GM18861 (cell line): ENCODE measurements around the gene C5orf15.
"Not testable (repeated sequence)": the region's sequence is repeated elsewhere in the genome, so short reads cannot be mapped to it uniquely, and the experiment has no call there.

Source experiments
- ATAC-seq: cut with Tn5 transposase; IDR thresholded peaks from one replicate; pipeline ENCODE4 v1.9.1; 2021; ENCODE audit not compliant: unreplicated experiment

C5orf15 gene

GRCh38 chr5:133994297-133994989 lies 26.0 kb upstream of the C5orf15 start:
- no peak for ATAC-seq

DNA sequence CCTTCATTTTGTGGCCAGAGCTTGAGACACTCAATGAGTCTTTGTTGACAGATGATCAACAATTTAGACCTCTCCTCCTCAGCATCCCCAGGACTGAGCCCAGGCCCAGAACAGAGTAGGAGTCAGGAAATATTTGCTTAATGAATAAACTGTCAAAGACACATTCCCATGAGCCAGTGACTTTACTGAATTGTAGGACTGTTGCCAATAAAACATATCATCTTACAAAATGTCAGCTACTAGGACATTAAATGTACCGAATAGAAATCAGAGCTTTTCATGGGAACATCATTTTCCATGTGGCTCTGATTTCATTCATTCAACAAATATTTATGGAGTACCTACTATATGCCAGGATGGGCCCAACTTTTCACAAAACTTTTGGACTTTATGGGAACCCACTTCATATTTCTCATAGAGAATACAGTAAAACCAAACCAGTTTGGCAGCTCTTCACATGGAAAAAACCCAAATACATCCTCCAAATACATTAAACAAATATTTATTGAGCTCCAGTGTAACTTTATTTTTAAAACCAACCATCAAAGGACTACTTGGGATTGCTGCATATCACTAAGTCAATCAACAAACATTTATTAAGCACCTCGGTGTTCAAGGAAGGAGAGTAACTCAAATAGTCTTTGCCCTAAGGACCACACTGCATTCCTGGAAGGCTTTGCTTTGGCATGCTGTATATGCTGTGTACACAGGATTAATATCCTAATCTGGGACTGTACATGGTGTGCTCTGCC lies 24.9 kb upstream of the C5orf15 start:
- no peak for ATAC-seq

DNA sequence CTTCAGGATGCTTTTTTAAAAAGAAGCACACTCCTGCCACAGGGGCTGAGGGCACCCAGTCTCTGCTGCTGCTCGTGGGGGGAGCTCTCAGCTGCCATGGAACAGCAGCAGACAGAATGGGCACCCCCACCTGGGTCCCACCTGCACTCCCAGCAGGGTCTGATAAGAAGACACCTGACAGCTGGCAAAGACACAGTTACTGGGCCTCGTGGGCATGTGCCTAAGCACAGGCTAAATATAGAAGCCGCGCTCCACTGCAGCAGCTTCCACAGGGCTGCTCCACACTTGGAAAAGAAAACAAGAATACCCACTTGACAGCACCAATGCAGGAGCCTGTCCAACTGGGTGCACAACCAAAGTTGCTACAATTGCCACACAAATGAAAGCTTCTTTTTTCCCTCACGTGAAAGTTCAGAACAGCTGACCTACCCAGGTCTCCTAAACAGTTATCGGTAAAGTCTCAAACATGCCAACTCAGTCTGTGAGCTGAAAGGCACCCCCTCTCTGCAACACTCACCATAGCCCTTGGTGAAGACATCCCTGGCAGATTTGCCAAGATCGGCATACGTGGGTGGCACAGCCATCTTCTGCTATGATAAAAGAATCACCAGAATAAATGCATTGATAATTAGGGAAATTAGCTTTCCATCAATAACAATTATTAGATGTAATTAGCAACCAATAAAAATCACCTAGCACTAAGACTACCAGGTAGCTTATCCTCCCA lies 24.2 kb upstream of the C5orf15 start:
- no peak for ATAC-seq

DNA sequence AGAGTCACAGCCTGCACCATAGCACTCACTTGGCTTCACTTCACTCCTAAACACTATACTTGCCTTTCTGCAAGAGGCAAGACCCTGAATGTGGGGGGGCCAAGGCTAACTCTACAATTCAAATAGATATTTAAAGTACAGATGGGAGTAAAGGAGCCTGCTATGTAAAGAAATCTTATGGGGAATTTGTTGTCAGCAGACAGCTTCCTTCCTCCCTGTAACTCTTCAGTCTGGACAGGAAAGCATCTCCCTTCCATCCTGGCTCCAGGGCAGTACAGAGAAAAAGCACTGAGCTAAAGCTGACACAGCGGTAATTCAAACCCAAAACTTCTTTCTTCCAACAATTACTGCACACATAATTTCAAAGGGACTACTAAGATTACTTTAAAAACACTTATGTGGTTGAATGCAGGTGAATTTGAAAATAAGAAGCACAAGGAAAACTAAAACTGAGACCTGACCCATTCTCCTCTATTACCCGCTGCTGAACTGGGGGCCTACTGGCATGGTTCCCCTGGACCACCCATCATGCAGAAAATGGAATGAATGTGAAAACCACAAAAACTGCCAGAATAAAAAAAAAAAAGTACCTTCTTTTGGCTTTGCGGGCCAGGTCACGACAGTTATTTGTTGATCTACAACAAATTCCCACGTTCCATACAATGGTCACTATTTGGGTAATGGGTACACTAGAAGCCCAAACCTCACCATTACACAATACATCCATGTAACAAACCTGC lies 22.9 kb upstream of the C5orf15 start:
- ATAC-seq: no peak

GRCh38 chr5:133990396-133990795 lies 22.0 kb upstream of the C5orf15 start:
- no peak for ATAC-seq

DNA sequence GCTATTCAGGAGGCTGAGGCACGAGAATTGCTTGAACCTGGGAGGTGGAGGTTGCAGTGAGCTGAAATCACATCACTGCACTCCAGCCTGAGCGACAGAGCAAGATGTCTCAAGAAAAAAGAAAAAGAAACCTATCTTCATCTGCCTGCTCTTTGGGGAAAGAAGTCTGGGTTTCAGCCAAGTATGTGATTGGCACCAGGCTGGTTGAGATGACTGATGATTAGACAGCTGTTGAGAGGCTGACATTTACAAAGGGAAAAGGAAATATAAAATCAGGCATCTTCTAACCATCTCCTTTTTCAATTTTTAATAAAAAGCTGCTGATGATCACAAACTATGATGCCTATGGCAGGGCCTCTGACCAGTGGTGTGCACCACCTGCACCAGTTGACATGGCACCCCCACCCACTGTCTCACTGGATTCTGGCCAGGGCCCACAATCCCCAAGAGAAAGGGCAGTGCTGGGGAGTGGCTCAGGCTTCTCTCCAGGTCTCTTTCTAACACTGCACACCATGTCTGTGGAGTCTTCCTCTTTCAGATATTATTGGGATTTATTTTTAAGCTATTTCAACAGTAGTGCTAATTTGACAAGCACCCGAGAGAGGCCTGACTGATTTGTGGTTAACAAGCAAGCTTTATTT lies 17.2 kb upstream of the C5orf15 start:
- no peak for ATAC-seq

DNA sequence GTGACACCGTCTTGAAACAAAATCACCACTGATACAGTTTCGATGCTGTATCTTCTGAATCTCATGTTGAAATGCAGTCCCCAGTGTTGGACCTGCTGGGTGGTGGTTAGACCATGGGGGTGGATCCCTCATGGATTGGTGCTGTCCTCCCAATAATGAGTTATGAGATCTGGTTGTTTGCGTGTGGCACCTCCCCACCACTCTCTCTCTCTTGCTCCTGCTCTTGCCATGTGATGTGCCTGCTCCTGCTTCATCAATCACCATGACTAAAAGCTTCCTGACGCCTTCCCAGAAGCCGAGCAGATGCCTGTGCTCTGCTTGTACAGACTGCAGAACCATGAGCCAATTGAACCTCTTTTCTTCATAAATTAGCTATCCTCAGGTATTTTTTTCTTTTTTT lies 15.2 kb upstream of the C5orf15 start:
- no peak for ATAC-seq

DNA sequence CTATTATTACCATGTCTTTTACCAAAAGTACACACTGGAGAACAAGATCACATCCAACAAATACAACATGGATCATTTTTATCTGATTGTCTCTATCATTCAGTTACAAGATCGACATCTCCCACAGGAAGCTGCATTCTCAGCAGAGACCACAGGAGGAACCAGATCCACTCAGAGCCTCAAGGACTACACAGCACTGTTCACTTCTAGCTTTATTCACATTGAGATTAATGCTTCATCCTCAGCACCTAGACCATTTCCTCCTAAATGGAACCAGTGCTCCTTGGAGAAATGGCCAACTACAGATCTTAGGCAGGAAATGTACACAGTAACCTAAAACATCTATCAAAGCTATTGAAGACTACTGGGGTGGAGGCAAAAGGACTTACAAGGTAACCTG lies 13.3 kb upstream of the C5orf15 start:
- ATAC-seq: no peak

- ATAC-seq: no peak
Measured at GRCh38 chr5:133980652-133981051, 12.2 kb upstream of the C5orf15 start.

DNA sequence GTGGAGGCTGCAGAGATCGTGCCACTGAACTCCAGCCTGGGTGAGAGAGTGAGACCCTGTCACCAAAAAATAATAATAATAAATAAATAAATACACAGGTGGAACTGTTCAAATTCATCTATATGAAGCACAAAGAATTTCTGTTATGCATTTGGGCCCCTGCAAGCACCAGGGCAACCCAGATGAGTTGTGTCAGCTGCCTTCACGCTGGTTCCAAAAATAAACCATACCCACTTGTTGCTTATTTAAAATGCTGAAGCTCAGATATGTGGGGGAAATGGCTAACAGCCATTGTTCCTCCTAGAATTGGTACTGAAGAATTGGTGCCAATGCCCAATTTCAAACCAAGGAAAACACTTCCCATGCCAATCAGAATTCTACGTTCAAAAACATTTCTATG lies 10.5 kb upstream of the C5orf15 start:
- ATAC-seq: no peak

DNA sequence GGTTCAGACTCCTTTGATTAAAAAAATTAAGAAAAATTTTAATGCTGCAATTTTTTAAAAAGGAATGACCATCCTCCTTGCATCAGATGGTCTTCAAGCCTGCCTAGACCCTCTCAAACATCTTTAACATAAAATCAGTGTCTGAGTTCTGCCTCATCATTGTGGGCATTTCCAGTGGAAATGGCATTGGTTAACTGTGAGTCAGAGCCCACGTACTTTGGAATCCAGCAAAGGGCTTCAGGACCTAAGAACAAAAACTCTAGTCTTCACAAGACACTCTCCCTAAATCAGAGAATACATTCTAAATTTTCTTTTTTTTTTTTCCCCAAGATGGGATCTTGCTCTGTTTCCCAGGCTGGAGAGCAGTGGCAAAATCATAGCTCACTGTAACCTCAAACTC lies 9.4 kb upstream of the C5orf15 start:
- ATAC-seq: no peak

DNA sequence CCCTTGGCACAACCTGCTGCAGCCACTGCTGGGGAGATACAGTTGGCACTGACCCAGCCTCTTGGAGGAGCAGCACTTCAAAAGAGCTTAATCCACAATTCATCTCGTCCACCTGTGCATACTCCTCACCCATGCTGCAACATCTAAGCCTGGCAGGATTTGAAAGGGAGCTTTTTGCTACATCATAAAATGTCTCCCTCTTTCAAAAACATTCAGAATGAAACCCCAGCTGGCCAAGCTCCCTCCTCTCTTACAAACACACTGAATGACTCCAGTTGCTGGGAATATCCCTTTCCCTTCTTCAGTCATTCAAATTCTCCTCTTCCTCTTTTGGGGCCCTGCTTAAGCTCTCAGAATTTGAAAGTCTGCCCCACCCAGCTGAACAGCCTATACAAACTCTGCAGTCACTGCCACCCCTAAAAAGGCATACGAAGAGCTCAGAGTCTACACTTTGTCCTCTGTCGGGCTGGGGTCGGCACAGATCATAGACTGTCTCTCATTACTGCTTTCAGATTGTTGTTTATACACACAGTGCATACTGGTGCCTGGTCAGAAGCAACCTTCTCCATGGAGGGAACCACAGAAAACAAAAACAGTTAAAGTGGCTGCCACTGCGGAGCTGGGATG lies 8.8 kb upstream of the C5orf15 start:
- peak; percentile 47 for ATAC-seq

DNA sequence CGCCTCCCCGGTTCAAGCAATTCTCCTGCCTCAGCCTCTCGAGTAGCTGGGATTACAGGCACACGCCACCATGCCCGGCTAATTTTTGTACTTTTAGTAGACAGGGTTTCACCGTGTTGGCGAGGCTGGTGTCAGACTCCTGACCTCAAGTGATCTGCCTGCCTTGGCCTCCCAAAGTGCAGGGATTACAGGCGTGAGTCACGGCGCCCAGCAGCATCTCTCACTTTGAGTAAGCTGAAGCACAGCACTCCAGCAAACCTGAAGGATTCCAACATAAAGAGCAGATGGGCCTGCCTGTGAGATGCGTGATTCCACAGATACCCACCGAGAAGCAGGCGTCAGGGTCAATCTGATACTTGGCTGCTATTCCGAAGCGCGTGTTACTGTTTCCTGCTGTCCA lies 7.1 kb upstream of the C5orf15 start:
- ATAC-seq: not testable (repeated sequence)

GRCh38 chr5:133974142-133974541 lies 5.7 kb upstream of the C5orf15 start:
- ATAC-seq: no peak

- no peak for ATAC-seq
Measured at GRCh38 chr5:133970325-133970909, 2.0 kb upstream of the C5orf15 start.

GRCh38 chr5:133969654-133970324 lies 1.4 kb upstream of the C5orf15 start:
- ATAC-seq: no peak

GRCh38 chr5:133967698-133968203 lies 674 bp downstream of the C5orf15 start:
- no peak for ATAC-seq

DNA sequence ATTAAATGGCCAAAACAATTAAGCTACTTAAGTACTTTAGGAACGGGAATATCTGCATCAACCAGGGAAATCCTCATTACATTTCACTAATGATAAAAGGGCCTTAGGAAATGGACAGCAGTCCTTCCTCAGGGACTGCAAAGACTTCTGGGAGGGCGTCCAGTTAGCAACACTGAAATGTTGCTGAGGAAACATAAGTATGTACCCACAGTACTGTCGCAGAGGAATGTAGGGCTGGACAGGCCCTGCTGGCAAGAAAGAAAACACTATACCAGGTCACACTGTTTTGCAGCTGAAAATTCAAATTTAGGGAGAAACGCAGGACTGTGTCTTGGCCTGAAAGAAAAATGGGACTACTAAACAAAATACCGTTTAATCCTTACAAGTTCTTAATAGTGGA lies 1.3 kb downstream of the C5orf15 start:
- no peak for ATAC-seq

- no peak for ATAC-seq
Measured at GRCh38 chr5:133966090-133966489, 2.3 kb downstream of the C5orf15 start.
